Activated CD8-positive, alpha-beta T cell treated with anti-CD3 and anti-CD28 coated beads for 36 hours (primary cell): Measurements from ENCODE around the gene CACNB2. TPM values are rescaled to one million over a fixed set of nuclear protein-coding genes. Genes with fewer than 3 reads are reported as not detected.

Experiments
- ATAC-seq: fragments of 200-7000 bp; cut with Tn5 transposase; one replicate; pipeline ENCODE4 v1.10.0; 2021; ENCODE audit warnings: mild to moderate bottlenecking, moderate library complexity
- CTCF ChIA-PET: fragments of 350-600 bp; sonication (Branson Sonifier 250); formaldehyde crosslinking; loops from one replicate; lab custom pipeline; 2021; ENCODE audit warnings: antibody characterized with exemption; lab: Charles Lee
- POLR2A ChIA-PET: fragments of 350-600 bp; sonication (Branson Sonifier 250); formaldehyde crosslinking; loops from one replicate; lab custom pipeline; 2021; ENCODE audit warnings: antibody characterized with exemption; lab: Charles Lee
- DNase-seq: peaks from one replicate; pipeline ENCODE4 v3.0.0-alpha.2; 2020
- H3K27ac Mint-ChIP-seq: one replicate; pipeline ENCODE4 v1.8.0; 2021; ENCODE audit warnings: mild to moderate bottlenecking, mixed read lengths
- H3K27me3 Mint-ChIP-seq: one replicate; pipeline ENCODE4 v1.8.0; 2021; ENCODE audit warnings: mixed read lengths
- H3K36me3 Mint-ChIP-seq: one replicate; pipeline ENCODE4 v1.8.0; 2021; ENCODE audit warnings: low read depth, mixed read lengths
- H3K4me1 Mint-ChIP-seq: one replicate; pipeline ENCODE4 v1.8.0; 2021; ENCODE audit warnings: low read depth, mixed read lengths
- H3K4me3 Mint-ChIP-seq: one replicate; pipeline ENCODE4 v1.8.0; 2021; ENCODE audit warnings: mild to moderate bottlenecking, moderate library complexity, mixed read lengths
- H3K9me3 Mint-ChIP-seq: one replicate; pipeline ENCODE4 v1.8.0; 2021; ENCODE audit warnings: mixed read lengths
- intact Hi-C: fragments of 100-400 bp; cut with micrococcal nuclease; formaldehyde crosslinking; loops from one replicate; pipeline ENCODE4 v1.10.0; 2022
- total RNA-seq, 2 experiments: library from RNA; stranded (reverse); gene quantifications; one replicate each; pipeline ENCODE4 v1.2.3, GENCODE V29; 2021
- TF ChIP-seq, protein P1 (sequence below): fragments of 200-600 bp; IDR thresholded peaks from one replicate; pipeline ENCODE4 v1.8.0; 2022; ENCODE audit warnings: antibody characterized with exemption, mild to moderate bottlenecking

The CACNB2 gene
- total RNA-seq, 2 experiments from 2014 or later: not detected

DNA sequence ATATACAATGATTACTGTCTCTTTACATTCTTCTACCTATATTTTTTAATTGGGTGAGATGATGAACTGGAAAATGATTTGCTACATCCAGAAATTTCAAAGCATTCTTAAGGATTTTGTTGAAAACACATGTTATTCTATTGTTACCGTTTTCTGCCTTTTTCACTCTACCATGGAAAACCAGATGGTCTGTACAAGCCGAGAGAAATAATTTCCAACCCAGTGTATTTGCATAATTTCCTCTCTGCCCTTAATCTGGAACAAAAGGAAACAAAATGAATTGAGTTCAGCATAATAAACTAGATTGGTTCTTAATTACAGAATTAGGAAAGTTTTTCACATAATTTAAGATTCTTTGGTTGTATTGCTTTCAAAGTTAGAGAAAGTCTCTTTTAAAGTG is 211.2 kb downstream of the CACNB2 start:
- H3K36me3 Mint-ChIP-seq: no peaks in the 10 kb centered on the region

DNA sequence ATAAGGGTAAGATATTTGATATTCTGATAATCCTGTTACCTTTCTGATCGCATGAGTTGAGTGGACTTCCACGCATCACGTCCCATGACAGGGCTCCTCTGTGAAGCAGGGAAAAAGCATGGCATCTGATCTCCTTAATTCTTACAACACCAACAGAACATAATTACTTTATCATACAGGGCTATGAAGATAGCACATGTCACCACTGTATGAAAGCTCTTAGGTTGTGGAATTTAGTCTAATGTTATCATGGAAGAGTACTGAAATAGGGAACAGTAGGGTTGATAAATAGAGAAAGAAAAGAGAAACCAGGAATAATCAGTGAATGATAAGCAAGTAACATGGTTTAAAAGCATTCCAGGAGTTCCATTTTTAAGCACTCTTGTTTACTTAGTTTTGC is 212.0 kb downstream of the CACNB2 start:
- DNase-seq (no peak), ATAC-seq (no peak)
- intact Hi-C loops: no loop called here
- Mint-ChIP-seq H3K27me3 (no peaks in the 10 kb centered on the region), H3K4me3 (no peak overlapping the region), H3K4me1 (no peaks in the 10 kb centered on the region), H3K9me3 (no peaks in the 10 kb centered on the region), H3K27ac (no peak overlapping the region), H3K36me3 (no peaks in the 10 kb centered on the region)
- TF ChIP-seq, protein P1, sequence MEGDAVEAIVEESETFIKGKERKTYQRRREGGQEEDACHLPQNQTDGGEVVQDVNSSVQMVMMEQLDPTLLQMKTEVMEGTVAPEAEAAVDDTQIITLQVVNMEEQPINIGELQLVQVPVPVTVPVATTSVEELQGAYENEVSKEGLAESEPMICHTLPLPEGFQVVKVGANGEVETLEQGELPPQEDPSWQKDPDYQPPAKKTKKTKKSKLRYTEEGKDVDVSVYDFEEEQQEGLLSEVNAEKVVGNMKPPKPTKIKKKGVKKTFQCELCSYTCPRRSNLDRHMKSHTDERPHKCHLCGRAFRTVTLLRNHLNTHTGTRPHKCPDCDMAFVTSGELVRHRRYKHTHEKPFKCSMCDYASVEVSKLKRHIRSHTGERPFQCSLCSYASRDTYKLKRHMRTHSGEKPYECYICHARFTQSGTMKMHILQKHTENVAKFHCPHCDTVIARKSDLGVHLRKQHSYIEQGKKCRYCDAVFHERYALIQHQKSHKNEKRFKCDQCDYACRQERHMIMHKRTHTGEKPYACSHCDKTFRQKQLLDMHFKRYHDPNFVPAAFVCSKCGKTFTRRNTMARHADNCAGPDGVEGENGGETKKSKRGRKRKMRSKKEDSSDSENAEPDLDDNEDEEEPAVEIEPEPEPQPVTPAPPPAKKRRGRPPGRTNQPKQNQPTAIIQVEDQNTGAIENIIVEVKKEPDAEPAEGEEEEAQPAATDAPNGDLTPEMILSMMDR: no peak
- POLR2A ChIA-PET: no interaction called here
- CTCF ChIA-PET: no interaction called here

More for the DNA sequence above, 211.2 kb downstream of the CACNB2 start:
- POLR2A ChIA-PET: no interaction called here
- H3K27ac Mint-ChIP-seq: no peak overlapping the region
- TF ChIP-seq, protein P1: no peak
- CTCF ChIA-PET: no interaction called here
- ATAC-seq (no peak), DNase-seq (no peak)
- H3K9me3 Mint-ChIP-seq: no peaks in the 10 kb centered on the region
- H3K4me3 Mint-ChIP-seq: no peak overlapping the region
- no peaks in the 10 kb centered on the region for H3K4me1 Mint-ChIP-seq
- intact Hi-C loops: no loop called here
- H3K27me3 Mint-ChIP-seq: no peaks in the 10 kb centered on the region

- Mint-ChIP-seq H3K27ac (no peak overlapping the region), H3K4me1 (no peaks in the 10 kb centered on the region), H3K36me3 (no peaks in the 10 kb centered on the region), H3K27me3 (peaks cover 3% of the 10 kb centered on the region), H3K4me3 (no peak overlapping the region), H3K9me3 (no peaks in the 10 kb centered on the region)
- DNase-seq (no peak), ATAC-seq (no peak)
- ChIA-PET POLR2A (no interaction called here), CTCF (no interaction called here)
- intact Hi-C loops: no loop called here
- TF ChIP-seq, protein P1: no peak
These were observed 219.6 kb downstream of the CACNB2 start for GRCh38 chr10:18359812-18360211.

- H3K27me3 Mint-ChIP-seq: peaks cover 3% of the 10 kb centered on the region
- no peaks in the 10 kb centered on the region for H3K4me1 Mint-ChIP-seq
- no peaks in the 10 kb centered on the region for H3K9me3 Mint-ChIP-seq
- intact Hi-C loops: no loop called here
- H3K27ac Mint-ChIP-seq: no peak overlapping the region
- no peak for ATAC-seq
- no peaks in the 10 kb centered on the region for H3K36me3 Mint-ChIP-seq
- ChIA-PET POLR2A (no interaction called here), CTCF (no interaction called here)
- DNase-seq: no peak
- H3K4me3 Mint-ChIP-seq: no peak overlapping the region
- TF ChIP-seq, protein P1: no peak
These were observed 222.7 kb downstream of the CACNB2 start for GRCh38 chr10:18362892-18363291.

DNA sequence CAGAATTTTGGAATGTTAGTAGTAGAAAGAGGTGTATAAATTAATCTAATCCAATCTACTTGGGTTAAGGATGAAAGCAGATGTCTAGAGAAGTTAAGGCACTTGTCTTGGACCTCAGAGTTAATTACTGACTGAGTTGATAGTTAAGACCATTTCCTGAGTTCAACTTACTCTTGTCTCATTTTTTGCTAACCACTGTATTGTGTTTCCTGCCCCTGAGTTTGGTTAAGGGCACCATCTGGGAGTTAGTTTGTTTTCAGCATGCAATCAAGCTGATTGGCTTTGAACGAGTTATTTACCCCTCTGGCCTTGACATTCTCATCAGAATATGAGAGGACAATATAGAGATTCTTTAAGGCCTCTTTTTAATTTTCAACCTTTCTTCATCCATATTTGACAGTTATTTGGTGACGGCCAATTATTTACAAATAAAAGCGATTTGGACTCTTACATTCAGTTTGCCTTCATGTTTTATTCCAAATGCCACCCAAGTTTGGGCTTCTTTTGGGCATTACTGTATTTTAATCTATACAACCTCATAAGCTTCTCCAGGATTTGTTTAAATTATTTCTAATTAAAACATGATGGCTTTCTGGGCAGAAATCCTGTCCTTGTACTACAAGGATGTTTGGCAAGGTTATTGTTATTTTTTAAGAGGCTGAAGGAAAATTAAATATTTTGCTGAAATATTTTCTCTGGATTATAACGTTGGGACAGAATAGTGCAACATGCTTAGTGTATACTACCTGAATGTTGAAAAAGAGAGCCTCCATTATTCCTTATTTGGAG is 225.0 kb downstream of the CACNB2 start:
- no peak for DNase-seq
- no peaks in the 10 kb centered on the region for H3K36me3 Mint-ChIP-seq
- peaks cover 3% of the 10 kb centered on the region for H3K27me3 Mint-ChIP-seq
- intact Hi-C loops: no loop called here
- no peaks in the 10 kb centered on the region for H3K9me3 Mint-ChIP-seq
- H3K27ac Mint-ChIP-seq: no peak overlapping the region
- no peak overlapping the region for H3K4me3 Mint-ChIP-seq
- no peak for ATAC-seq
- TF ChIP-seq, protein P1: no peak
- POLR2A ChIA-PET: no interaction called here
- H3K4me1 Mint-ChIP-seq: no peaks in the 10 kb centered on the region
- CTCF ChIA-PET: no interaction called here
